RWPE2 (cell line): ENCODE measurements around the gene TMEM178A.

Experiments used
- ATAC-seq: fragments of 200-7000 bp; cut with Tn5 transposase; 3 replicates; pipeline ENCODE4 v1.9.1; 2021; ENCODE audit warnings: low read depth
- DNase-seq: peaks from one replicate; pipeline ENCODE4 v3.0.0-alpha.2; 2020; ENCODE audit warnings: low spot score
- H3K27ac ChIP-seq: fragments of 450-650 bp; 2 replicates; pipeline ENCODE4 v1.5.1; 2017; ENCODE audit warnings: mild to moderate bottlenecking; ENCODE audit not compliant: poor library complexity, severe bottlenecking
- H3K27me3 ChIP-seq: fragments of 250-450 bp; sonication (Bioruptor Pico); 2 replicates; pipeline ENCODE4 v1.5.1; 2021; ENCODE audit warnings: mild to moderate bottlenecking, moderate library complexity; ENCODE audit not compliant: insufficient read depth, poor library complexity, severe bottlenecking
- H3K36me3 ChIP-seq: fragments of 250-450 bp; sonication (Bioruptor Pico); 2 replicates; pipeline ENCODE4 v1.5.1; 2020; ENCODE audit warnings: low read depth, mild to moderate bottlenecking, moderate library complexity
- H3K4me1 ChIP-seq: fragments of 250-450 bp; sonication (Bioruptor Pico); 2 replicates; pipeline ENCODE4 v1.5.1; 2021; ENCODE audit warnings: mild to moderate bottlenecking, moderate library complexity; ENCODE audit not compliant: insufficient read depth, poor library complexity, severe bottlenecking
- H3K4me3 ChIP-seq: fragments of 250-450 bp; sonication (Bioruptor Pico); 2 replicates; pipeline ENCODE4 v1.5.1; 2021; ENCODE audit warnings: mild to moderate bottlenecking, moderate library complexity; ENCODE audit not compliant: severe bottlenecking
- H3K9me3 ChIP-seq: fragments of 250-450 bp; sonication (Bioruptor Pico); 2 replicates; pipeline ENCODE4 v1.5.1; 2021; ENCODE audit warnings: mild to moderate bottlenecking, moderate library complexity; ENCODE audit not compliant: severe bottlenecking
- TF ChIP-seq, protein P1 (sequence below): fragments of 450-650 bp; IDR thresholded peaks from one replicate; pipeline ENCODE4 v1.5.1; 2017; ENCODE audit warnings: mild to moderate bottlenecking, moderate library complexity; ENCODE audit not compliant: poor library complexity, severe bottlenecking

Gene TMEM178A

DNA sequence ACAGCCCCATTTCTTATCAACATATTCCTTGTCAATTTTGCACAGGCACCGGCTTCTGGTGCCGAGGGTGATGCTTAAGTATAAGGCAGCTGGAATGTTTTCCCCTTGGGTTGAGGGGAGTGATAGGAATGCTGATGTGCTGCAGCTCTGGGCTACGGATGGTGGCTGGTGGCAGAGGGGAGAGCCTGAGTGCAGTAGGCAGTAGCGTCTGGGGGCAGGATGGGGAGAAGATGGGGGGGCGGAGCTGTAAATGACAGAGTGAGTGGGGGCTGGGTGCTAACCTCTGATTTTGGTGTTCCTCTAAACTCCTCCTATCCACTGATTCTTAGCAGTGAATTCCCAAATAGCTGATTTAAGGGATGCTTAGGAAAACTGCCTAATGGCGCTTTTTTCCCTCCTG, 20.7 kb downstream of the TMEM178A start:
- H3K27me3 ChIP-seq: no peaks in the 10 kb centered on the region
- H3K27ac ChIP-seq: no peak overlapping the region
- TF ChIP-seq, protein P1, sequence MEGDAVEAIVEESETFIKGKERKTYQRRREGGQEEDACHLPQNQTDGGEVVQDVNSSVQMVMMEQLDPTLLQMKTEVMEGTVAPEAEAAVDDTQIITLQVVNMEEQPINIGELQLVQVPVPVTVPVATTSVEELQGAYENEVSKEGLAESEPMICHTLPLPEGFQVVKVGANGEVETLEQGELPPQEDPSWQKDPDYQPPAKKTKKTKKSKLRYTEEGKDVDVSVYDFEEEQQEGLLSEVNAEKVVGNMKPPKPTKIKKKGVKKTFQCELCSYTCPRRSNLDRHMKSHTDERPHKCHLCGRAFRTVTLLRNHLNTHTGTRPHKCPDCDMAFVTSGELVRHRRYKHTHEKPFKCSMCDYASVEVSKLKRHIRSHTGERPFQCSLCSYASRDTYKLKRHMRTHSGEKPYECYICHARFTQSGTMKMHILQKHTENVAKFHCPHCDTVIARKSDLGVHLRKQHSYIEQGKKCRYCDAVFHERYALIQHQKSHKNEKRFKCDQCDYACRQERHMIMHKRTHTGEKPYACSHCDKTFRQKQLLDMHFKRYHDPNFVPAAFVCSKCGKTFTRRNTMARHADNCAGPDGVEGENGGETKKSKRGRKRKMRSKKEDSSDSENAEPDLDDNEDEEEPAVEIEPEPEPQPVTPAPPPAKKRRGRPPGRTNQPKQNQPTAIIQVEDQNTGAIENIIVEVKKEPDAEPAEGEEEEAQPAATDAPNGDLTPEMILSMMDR: no peak
- no peak for ATAC-seq
- no peaks in the 10 kb centered on the region for H3K4me1 ChIP-seq
- no peaks in the 10 kb centered on the region for H3K36me3 ChIP-seq
- no peak overlapping the region for H3K4me3 ChIP-seq
- H3K9me3 ChIP-seq: peaks cover 4% of the 10 kb centered on the region
- DNase-seq: no peak

DNA sequence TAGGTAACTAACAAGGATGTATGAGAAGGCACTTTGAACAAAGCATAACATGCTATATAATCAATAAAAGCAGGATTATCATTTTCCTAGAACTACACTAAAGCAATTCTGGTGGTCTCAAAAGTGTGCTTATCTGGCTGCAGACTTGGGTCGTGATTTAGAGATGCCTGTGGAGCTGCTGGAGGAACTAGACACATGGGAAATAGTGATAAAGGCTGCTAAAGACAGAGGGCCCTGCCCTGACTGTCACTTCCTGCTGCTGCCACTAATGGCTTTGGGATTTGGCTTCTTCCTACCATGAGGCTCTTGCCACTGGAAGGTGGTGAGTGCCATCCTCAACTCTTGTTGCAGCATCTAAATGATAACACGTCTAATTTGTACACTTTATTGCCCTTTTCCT, 22.5 kb downstream of the TMEM178A start:
- Histone ChIP-seq H3K27ac (no peak overlapping the region), H3K36me3 (no peaks in the 10 kb centered on the region), H3K4me1 (no peaks in the 10 kb centered on the region), H3K4me3 (no peak overlapping the region), H3K27me3 (no peaks in the 10 kb centered on the region), H3K9me3 (peaks cover 2% of the 10 kb centered on the region)
- TF ChIP-seq, protein P1: no peak
- ATAC-seq: no peak
- DNase-seq: no peak

GRCh38 chr2:39689272-39689841, 23.6 kb downstream of the TMEM178A start:
- H3K9me3 ChIP-seq: peaks cover 2% of the 10 kb centered on the region
- H3K27me3 ChIP-seq: no peaks in the 10 kb centered on the region
- H3K4me1 ChIP-seq: no peaks in the 10 kb centered on the region
- H3K36me3 ChIP-seq: no peaks in the 10 kb centered on the region
- ATAC-seq (no peak), DNase-seq (no peak)
- TF ChIP-seq, protein P1: no peak
- no peak overlapping the region for H3K4me3 ChIP-seq
- no peak overlapping the region for H3K27ac ChIP-seq

DNA sequence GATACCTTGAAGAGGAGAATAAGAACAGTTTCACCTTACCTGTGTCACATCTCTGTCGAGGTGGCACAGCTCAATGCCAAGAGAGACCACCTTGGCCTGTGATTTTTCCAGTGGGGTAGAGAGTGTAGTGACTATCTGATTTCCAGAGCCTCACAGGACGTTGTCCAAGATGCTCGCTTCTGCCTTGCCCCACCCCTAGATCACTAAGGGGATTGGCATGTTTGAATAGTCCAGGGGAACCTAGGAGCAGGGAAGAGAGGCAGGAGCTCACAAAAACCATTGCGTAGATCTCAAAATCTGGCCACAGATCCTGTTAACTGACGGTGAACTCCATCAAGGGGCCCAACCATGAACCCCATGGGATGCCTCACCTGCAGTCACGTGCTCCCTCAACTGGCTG, 24.2 kb downstream of the TMEM178A start:
- H3K36me3 ChIP-seq: no peaks in the 10 kb centered on the region
- no peak for DNase-seq
- H3K27me3 ChIP-seq: no peaks in the 10 kb centered on the region
- peaks cover 2% of the 10 kb centered on the region for H3K9me3 ChIP-seq
- TF ChIP-seq, protein P1: no peak
- H3K4me1 ChIP-seq: no peaks in the 10 kb centered on the region
- H3K27ac ChIP-seq: no peak overlapping the region
- ATAC-seq: no peak
- no peak overlapping the region for H3K4me3 ChIP-seq

- Histone ChIP-seq H3K9me3 (peaks cover 2% of the 10 kb centered on the region), H3K27ac (no peak overlapping the region), H3K4me1 (no peaks in the 10 kb centered on the region), H3K4me3 (no peak overlapping the region), H3K36me3 (no peaks in the 10 kb centered on the region), H3K27me3 (no peaks in the 10 kb centered on the region)
- TF ChIP-seq, protein P1: no peak
- no peak for ATAC-seq
- DNase-seq: no peak
Observed at GRCh38 chr2:39693245-39693644, 27.5 kb downstream of the TMEM178A start.
